ENCODE measurements around the gene BCL2L12.

BCL2L12 gene

GRCh38 chr19:49664171-49665035 is 1.3 kb upstream of the BCL2L12 start:
- Mint-ChIP-seq H3K9me3 (no peaks in the 10 kb centered on the region), H3K36me3 (peaks cover 32 to 53% of the 10 kb centered on the region in 2 donors), H3K4me1 (peaks cover 29 to 49% of the 10 kb centered on the region in 2 donors), H3K27me3 (no peaks in the 10 kb centered on the region), H3K27ac (peak overlapping the region; percentile 93), H3K4me3 (peak overlapping the region; percentile 97)
- DNase-seq = peak; percentile 67
- ATAC-seq (replicated peaks) = peak; percentile 59 to 66

- Mint-ChIP-seq H3K4me1 (peaks cover 29 to 54% of the 10 kb centered on the region in 2 donors), H3K27me3 (no peaks in the 10 kb centered on the region), H3K36me3 (peaks cover 31 to 52% of the 10 kb centered on the region in 2 donors), H3K4me3 (peak overlapping the region; percentile 97), H3K27ac (peak overlapping the region; percentile 93), H3K9me3 (no peaks in the 10 kb centered on the region)
- ATAC-seq (replicated peaks) (peak; percentile 1), DNase-seq (no peak)
These were observed 740 bp upstream of the BCL2L12 start for GRCh38 chr19:49665036-49665350.

DNA sequence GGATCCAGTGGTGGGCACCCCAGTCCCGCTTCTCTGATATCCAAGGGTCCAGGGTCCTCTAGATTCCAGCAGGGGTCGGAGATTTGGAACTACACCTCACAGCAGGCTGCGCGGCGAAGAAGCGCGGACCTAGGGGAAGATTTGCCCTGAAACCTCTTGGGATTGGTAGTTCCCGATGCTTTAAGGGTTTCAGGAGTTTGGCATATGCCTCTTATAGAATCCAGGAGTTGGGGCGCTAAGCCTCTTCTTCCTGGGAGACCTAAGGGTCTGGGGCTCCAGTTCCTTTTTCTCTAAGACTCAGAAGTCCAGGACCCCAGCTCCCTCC is 349 bp downstream of the BCL2L12 start:
- Mint-ChIP-seq H3K27me3 (no peaks in the 10 kb centered on the region), H3K27ac (peak overlapping the region; percentile 93), H3K4me1 (peaks cover 27 to 54% of the 10 kb centered on the region in 2 donors), H3K36me3 (peaks cover 27 to 48% of the 10 kb centered on the region in 2 donors), H3K9me3 (no peaks in the 10 kb centered on the region), H3K4me3 (peak overlapping the region; percentile 97)
- ATAC-seq (replicated peaks) (no peak), DNase-seq (no peak)

DNA sequence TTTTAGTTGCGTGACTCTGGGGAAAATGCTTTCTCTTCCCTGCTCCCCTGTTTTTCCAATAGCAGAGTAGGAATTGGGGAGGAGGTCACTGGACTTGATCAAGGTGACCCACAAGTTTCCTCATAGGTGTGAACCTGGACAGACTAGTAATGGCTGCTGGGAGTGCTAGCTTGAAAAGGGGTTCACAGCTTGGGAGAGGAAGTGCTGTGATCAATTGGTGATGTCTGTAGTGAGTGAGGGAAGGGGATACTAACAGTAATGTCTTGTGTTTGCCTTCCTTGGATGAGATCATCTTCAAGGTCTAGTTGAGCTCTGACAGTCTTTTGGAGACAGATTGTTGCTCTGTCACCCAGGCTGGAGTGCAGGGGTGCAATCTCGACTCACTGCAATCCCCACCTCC is 1.7 kb downstream of the BCL2L12 start:
- H3K4me3 Mint-ChIP-seq = peak overlapping the region; percentile 97
- peaks cover 26 to 45% of the 10 kb centered on the region in 2 donors for H3K36me3 Mint-ChIP-seq
- ATAC-seq (replicated peaks) = no peak
- no peaks in the 10 kb centered on the region for H3K9me3 Mint-ChIP-seq
- peaks cover 34 to 56% of the 10 kb centered on the region in 2 donors for H3K4me1 Mint-ChIP-seq
- H3K27me3 Mint-ChIP-seq = no peaks in the 10 kb centered on the region
- H3K27ac Mint-ChIP-seq = no peak overlapping the region
- DNase-seq = no peak

- Mint-ChIP-seq H3K36me3 (peaks cover 23 to 37% of the 10 kb centered on the region in 2 donors), H3K27ac (no peak overlapping the region), H3K4me3 (no peak overlapping the region), H3K4me1 (peaks cover 33 to 38% of the 10 kb centered on the region in 2 donors), H3K9me3 (no peaks in the 10 kb centered on the region), H3K27me3 (no peaks in the 10 kb centered on the region)
- no peak for DNase-seq
- no peak for ATAC-seq (replicated peaks)
These were observed 3.8 kb downstream of the BCL2L12 start for GRCh38 chr19:49669516-49669915.

DNA sequence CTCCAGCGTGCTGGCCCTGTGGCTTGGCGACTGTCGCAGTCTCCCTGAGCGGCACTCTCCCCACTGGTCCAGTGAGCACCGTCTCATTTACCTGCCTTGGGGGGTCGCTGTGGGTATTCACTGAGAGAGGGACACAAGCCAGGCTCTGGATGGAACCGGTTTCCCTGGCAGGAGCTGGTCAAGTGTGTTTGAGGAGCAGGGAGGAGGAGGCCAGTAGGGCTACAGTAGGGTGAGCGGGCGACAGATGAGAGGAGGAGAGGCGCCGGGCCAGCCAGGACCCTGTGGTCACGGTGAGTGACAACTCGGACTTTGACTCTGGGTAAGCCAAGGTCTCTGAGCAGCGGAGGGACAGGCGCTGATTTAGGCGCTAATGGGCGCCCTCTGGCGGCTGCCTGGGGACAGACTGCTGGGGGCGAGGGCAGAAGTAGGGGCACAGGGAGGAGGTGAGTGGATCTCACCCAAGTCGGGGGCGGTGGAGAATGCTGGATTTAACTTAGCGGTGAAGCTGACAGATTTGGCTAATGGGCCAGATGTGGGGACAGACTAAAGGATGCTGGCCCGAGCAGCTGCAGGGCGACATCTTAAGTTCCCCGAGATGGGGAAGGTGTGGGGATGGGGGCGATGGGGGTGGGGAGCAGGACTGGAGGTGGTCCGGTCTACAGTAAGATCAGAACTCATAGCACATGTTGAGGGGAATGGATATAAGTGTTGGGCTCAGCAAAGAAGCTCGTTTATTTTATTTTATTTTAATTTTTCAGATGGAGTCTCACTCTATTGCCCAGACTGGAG is 6.6 kb downstream of the BCL2L12 start:
- H3K27ac Mint-ChIP-seq = peak overlapping the region; percentile 31
- H3K4me3 Mint-ChIP-seq = peak overlapping the region in 1 of 2 donors; percentile 14
- ATAC-seq (replicated peaks) = peak in 1 of 2 donors; percentile 20
- peaks cover 17 to 33% of the 10 kb centered on the region in 2 donors for H3K36me3 Mint-ChIP-seq
- peak; percentile 64 for DNase-seq
- H3K4me1 Mint-ChIP-seq = peaks cover 22 to 28% of the 10 kb centered on the region in 2 donors
- H3K27me3 Mint-ChIP-seq = no peaks in the 10 kb centered on the region
- H3K9me3 Mint-ChIP-seq = no peaks in the 10 kb centered on the region

GRCh38 chr19:49676136-49676783 is 10.5 kb downstream of the BCL2L12 start:
- DNase-seq = no peak
- ATAC-seq (replicated peaks) = peak; percentile 11 to 19
- Mint-ChIP-seq H3K27me3 (no peaks in the 10 kb centered on the region), H3K27ac (peak overlapping the region; percentile 99), H3K9me3 (no peaks in the 10 kb centered on the region), H3K36me3 (peaks cover 14 to 34% of the 10 kb centered on the region in 2 donors), H3K4me3 (peak overlapping the region; percentile 87 to 90), H3K4me1 (peaks cover 39 to 56% of the 10 kb centered on the region in 2 donors)

GRCh38 chr19:49676784-49677230 is 11.1 kb downstream of the BCL2L12 start:
- Mint-ChIP-seq H3K27ac (peak overlapping the region; percentile 99), H3K4me1 (peaks cover 38 to 54% of the 10 kb centered on the region in 2 donors), H3K9me3 (no peaks in the 10 kb centered on the region), H3K27me3 (no peaks in the 10 kb centered on the region), H3K36me3 (peaks cover 16 to 35% of the 10 kb centered on the region in 2 donors), H3K4me3 (peak overlapping the region; percentile 87 to 90)
- ATAC-seq (replicated peaks) = peak; percentile 73 to 77
- DNase-seq = peak; percentile 99

DNA sequence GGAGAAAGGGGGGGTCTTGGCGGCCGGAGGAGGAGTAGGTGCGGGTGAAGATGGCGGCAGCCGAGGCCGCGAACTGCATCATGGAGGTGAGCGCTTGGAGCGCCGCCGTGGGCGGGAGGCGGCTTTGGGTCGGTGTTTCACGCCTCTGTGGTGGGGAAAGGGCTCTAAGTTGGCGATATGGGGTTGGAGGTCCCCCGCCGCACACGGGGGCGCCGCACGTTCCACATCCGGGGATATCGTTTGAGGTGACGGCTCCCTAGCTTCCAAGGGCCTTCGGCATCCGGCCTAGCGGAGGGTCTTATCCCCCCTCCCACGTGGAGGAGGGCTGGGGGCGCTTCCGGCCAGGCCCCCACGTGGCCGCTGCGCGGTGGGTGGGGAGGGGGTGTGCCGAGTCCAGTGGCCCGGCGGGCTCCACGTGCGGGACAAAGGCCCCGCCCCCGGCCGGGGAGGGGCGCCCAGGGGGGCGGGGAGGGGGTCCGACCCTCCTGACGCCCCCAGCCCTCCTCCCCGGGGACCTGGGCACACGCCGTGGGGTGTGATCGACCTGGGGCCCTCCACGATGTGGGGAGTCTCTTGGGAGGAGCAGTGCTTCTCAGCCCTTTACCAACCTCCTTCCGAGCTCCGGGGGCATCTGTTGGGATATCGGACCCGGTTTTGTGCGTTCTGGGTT is 11.6 kb downstream of the BCL2L12 start, which contains the start of gene PRMT1:
TSS of gene PRMT1 (plus strand) at position 41 of the 670 bp plus-strand sequence. CDS start at position 51, 10 bp downstream.
- ATAC-seq (replicated peaks) = peak; percentile 13 to 22
- H3K36me3 Mint-ChIP-seq = peaks cover 19 to 33% of the 10 kb centered on the region in 2 donors
- H3K4me1 Mint-ChIP-seq = peaks cover 33 to 48% of the 10 kb centered on the region in 2 donors
- H3K9me3 Mint-ChIP-seq = no peaks in the 10 kb centered on the region
- H3K27ac Mint-ChIP-seq = peak within 1 kb of the TSS; percentile 99
- peak; percentile 61 for DNase-seq
- no peaks in the 10 kb centered on the region for H3K27me3 Mint-ChIP-seq
- peak within 1 kb of the TSS; percentile 87 to 90 for H3K4me3 Mint-ChIP-seq

- DNase-seq (peak; percentile 84), ATAC-seq (replicated peaks) (peak; percentile 44 to 46)
- Mint-ChIP-seq H3K4me1 (peaks cover 32 to 45% of the 10 kb centered on the region in 2 donors), H3K36me3 (peaks cover 20 to 33% of the 10 kb centered on the region in 2 donors), H3K27ac (peak overlapping the region; percentile 99), H3K9me3 (no peaks in the 10 kb centered on the region), H3K4me3 (peak overlapping the region; percentile 87 to 90), H3K27me3 (no peaks in the 10 kb centered on the region)
These were observed 12.4 kb downstream of the BCL2L12 start for GRCh38 chr19:49677901-49678674.

GRCh38 chr19:49678985-49679770 is 13.4 kb downstream of the BCL2L12 start:
- Mint-ChIP-seq H3K27ac (peak overlapping the region; percentile 99), H3K4me1 (peaks cover 29 to 52% of the 10 kb centered on the region in 2 donors), H3K4me3 (peak overlapping the region; percentile 87 to 90), H3K9me3 (no peaks in the 10 kb centered on the region), H3K36me3 (peaks cover 25 to 35% of the 10 kb centered on the region in 2 donors), H3K27me3 (no peaks in the 10 kb centered on the region)
- ATAC-seq (replicated peaks) (no peak), DNase-seq (no peak)

DNA sequence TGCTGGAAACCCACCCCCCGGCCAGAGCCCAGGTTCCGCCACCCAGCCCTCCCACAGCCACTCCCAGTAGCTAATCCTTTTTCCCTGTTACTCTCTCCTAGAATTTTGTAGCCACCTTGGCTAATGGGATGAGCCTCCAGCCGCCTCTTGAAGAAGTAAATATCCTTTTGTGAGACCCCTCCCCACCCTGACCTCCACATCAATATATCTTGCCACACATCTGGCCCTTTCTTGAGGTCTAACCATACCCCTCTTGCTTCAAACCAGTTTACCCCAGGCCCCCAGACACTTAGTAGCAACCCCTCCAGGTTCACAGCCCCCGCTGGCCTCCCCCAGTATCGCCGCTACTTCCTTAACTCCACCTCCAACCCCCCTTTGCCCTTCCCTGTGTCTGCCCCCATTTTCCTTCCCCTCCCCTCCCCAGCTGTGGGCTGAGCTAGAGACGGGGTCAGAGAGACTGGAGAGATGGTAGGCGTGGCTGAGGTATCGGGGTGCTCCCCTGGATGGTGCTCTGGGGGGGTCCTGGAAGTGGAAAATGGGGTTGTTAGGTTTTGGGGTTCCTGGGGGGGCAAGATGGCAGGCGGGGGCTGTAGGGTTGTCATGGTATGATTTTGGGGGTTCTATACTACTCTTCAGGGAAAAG is 14.2 kb downstream of the BCL2L12 start:
- ATAC-seq (replicated peaks) (no peak), DNase-seq (no peak)
- H3K4me3 Mint-ChIP-seq = peak overlapping the region; percentile 87 to 90
- no peaks in the 10 kb centered on the region for H3K27me3 Mint-ChIP-seq
- H3K4me1 Mint-ChIP-seq = peaks cover 30 to 53% of the 10 kb centered on the region in 2 donors
- H3K27ac Mint-ChIP-seq = peak overlapping the region; percentile 57
- H3K9me3 Mint-ChIP-seq = no peaks in the 10 kb centered on the region
- H3K36me3 Mint-ChIP-seq = peaks cover 29 to 39% of the 10 kb centered on the region in 2 donors

Data from stimulated activated naive B cell treated with anti-CD40 and anti-IgM and Interleukin-4, amounts not matched to agents 10 μg/mL and 1 μg/mL and 100 μg/mL, for 72 hours (primary cell).